ACC112 (cell line): ENCODE data around the gene SEMA6D.

Experiments
- H2AFZ ChIP-seq: fragments of 200-600 bp; sonication (generic); one replicate; pipeline ENCODE4 v1.6.0; 2017; ENCODE audit warnings: antibody characterized with exemption, low read length; ENCODE audit not compliant: unreplicated experiment
- H3K27ac ChIP-seq: fragments of 200-600 bp; sonication (generic); 2 replicates; pipeline ENCODE4 v1.5.1; 2014; ENCODE audit warnings: low read depth, mild to moderate bottlenecking, antibody characterized with exemption, low read length, moderate library complexity
- H3K27me3 ChIP-seq: fragments of 200-600 bp; sonication (generic); 2 replicates; pipeline ENCODE4 v1.6.1; 2014; ENCODE audit warnings: mild to moderate bottlenecking, antibody characterized with exemption, low read length, moderate library complexity, mixed read lengths; ENCODE audit not compliant: insufficient read depth
- H3K36me3 ChIP-seq: fragments of 200-600 bp; sonication (generic); 2 replicates; pipeline ENCODE4 v1.6.1; 2016; ENCODE audit warnings: mild to moderate bottlenecking, antibody characterized with exemption, low read length, moderate library complexity, mixed read lengths; ENCODE audit not compliant: insufficient read depth
- H3K4me1 ChIP-seq: fragments of 200-600 bp; sonication (generic); one replicate; pipeline ENCODE4 v1.6.1; 2016; ENCODE audit warnings: low read length, mixed read lengths; ENCODE audit not compliant: insufficient read depth, unreplicated experiment, control insufficient read depth
- H3K4me3 ChIP-seq: fragments of 200-600 bp; sonication (generic); 2 replicates; pipeline ENCODE4 v1.5.1; 2014; ENCODE audit warnings: mild to moderate bottlenecking, low read depth, low read length
- H3K79me2 ChIP-seq: fragments of 200-600 bp; sonication (generic); one replicate; pipeline ENCODE4 v1.6.0; 2016; ENCODE audit warnings: low read length; ENCODE audit not compliant: control insufficient read depth, unreplicated experiment, insufficient read depth

SEMA6D gene

GRCh38 chr15:47688573-47689086 lies 28.7 kb upstream of the SEMA6D start:
- Histone ChIP-seq H3K27me3 (no peaks in the 10 kb centered on the region), H3K4me1 (peaks cover 11% of the 10 kb centered on the region), H3K27ac (peak overlapping the region; percentile 61), H3K36me3 (no peaks in the 10 kb centered on the region), H3K79me2 (no peaks in the 10 kb centered on the region), H3K4me3 (no peak overlapping the region; the same call in 1 of the 2 replicates), H2AFZ (peak overlapping the region; percentile 32)

- Histone ChIP-seq H3K4me3 (no peak overlapping the region), H3K4me1 (peaks cover 11% of the 10 kb centered on the region), H3K27me3 (no peaks in the 10 kb centered on the region), H2AFZ (no peak overlapping the region), H3K36me3 (no peaks in the 10 kb centered on the region), H3K27ac (no peak overlapping the region), H3K79me2 (no peaks in the 10 kb centered on the region)
These were observed 27.6 kb upstream of the SEMA6D start for GRCh38 chr15:47689660-47690059.

GRCh38 chr15:47691882-47692281 lies 25.4 kb upstream of the SEMA6D start:
- peaks cover 11% of the 10 kb centered on the region for H3K4me1 ChIP-seq
- no peaks in the 10 kb centered on the region for H3K36me3 ChIP-seq
- H2AFZ ChIP-seq: no peak overlapping the region
- no peak overlapping the region for H3K27ac ChIP-seq
- H3K27me3 ChIP-seq: no peaks in the 10 kb centered on the region
- H3K79me2 ChIP-seq: no peaks in the 10 kb centered on the region
- H3K4me3 ChIP-seq: no peak overlapping the region

- H3K4me1 ChIP-seq: no peaks in the 10 kb centered on the region
- H3K79me2 ChIP-seq: no peaks in the 10 kb centered on the region
- no peak overlapping the region for H2AFZ ChIP-seq
- no peaks in the 10 kb centered on the region for H3K27me3 ChIP-seq
- H3K27ac ChIP-seq: no peak overlapping the region
- no peaks in the 10 kb centered on the region for H3K36me3 ChIP-seq
- H3K4me3 ChIP-seq: no peak overlapping the region
These were observed 21.0 kb upstream of the SEMA6D start for GRCh38 chr15:47696351-47696750.

GRCh38 chr15:47705281-47705997 lies 11.9 kb upstream of the SEMA6D start:
- H3K79me2 ChIP-seq: no peaks in the 10 kb centered on the region
- no peaks in the 10 kb centered on the region for H3K4me1 ChIP-seq
- no peak overlapping the region for H3K27ac ChIP-seq
- H3K27me3 ChIP-seq: no peaks in the 10 kb centered on the region
- H3K36me3 ChIP-seq: no peaks in the 10 kb centered on the region
- H3K4me3 ChIP-seq: no peak overlapping the region
- H2AFZ ChIP-seq: no peak overlapping the region

- H2AFZ ChIP-seq: no peak overlapping the region
- no peaks in the 10 kb centered on the region for H3K27me3 ChIP-seq
- no peaks in the 10 kb centered on the region for H3K36me3 ChIP-seq
- H3K4me1 ChIP-seq: no peaks in the 10 kb centered on the region
- no peaks in the 10 kb centered on the region for H3K79me2 ChIP-seq
- no peak overlapping the region for H3K27ac ChIP-seq
- no peak overlapping the region for H3K4me3 ChIP-seq
These were observed 9.9 kb upstream of the SEMA6D start for GRCh38 chr15:47707391-47707790.

- H3K79me2 ChIP-seq: no peaks in the 10 kb centered on the region
- H3K27ac ChIP-seq: no peak overlapping the region
- H3K36me3 ChIP-seq: no peaks in the 10 kb centered on the region
- no peaks in the 10 kb centered on the region for H3K4me1 ChIP-seq
- no peak overlapping the region for H2AFZ ChIP-seq
- no peaks in the 10 kb centered on the region for H3K27me3 ChIP-seq
- H3K4me3 ChIP-seq: no peak overlapping the region
These were observed 8.9 kb upstream of the SEMA6D start for GRCh38 chr15:47708161-47708980.

GRCh38 chr15:47711655-47712054 lies 5.7 kb upstream of the SEMA6D start:
- H3K4me1 ChIP-seq: no peaks in the 10 kb centered on the region
- H3K4me3 ChIP-seq: no peak overlapping the region
- no peak overlapping the region for H2AFZ ChIP-seq
- H3K27me3 ChIP-seq: peaks cover 28% of the 10 kb centered on the region
- H3K36me3 ChIP-seq: no peaks in the 10 kb centered on the region
- no peak overlapping the region for H3K27ac ChIP-seq
- no peaks in the 10 kb centered on the region for H3K79me2 ChIP-seq

- Histone ChIP-seq H3K27me3 (peaks cover 56% of the 10 kb centered on the region), H3K79me2 (no peaks in the 10 kb centered on the region), H3K36me3 (no peaks in the 10 kb centered on the region), H3K4me1 (no peaks in the 10 kb centered on the region), H2AFZ (no peak overlapping the region), H3K27ac (no peak overlapping the region), H3K4me3 (no peak overlapping the region)
These were observed 1.9 kb upstream of the SEMA6D start for GRCh38 chr15:47715402-47715801.

- Histone ChIP-seq H2AFZ (no peak overlapping the region), H3K36me3 (no peaks in the 10 kb centered on the region), H3K27me3 (peaks cover 62% of the 10 kb centered on the region), H3K79me2 (no peaks in the 10 kb centered on the region), H3K4me3 (no peak overlapping the region), H3K27ac (no peak overlapping the region), H3K4me1 (no peaks in the 10 kb centered on the region)
These were observed 1.4 kb upstream of the SEMA6D start for GRCh38 chr15:47715856-47716445.
